K562 (cell line): Measurements from ENCODE around the gene ASB2. TPM values are rescaled to one million over a fixed set of nuclear protein-coding genes. Genes with fewer than 3 reads are reported as not detected.

Source experiments
- DLX4 ChIP-seq: fragments of 250-450 bp; sonication (Bioruptor Pico); IDR thresholded peaks from 2 replicates; pipeline ENCODE4 v1.6.1; 2021; ENCODE audit warnings: mild to moderate bottlenecking
- PREB ChIP-seq: sonication (generic); formaldehyde crosslinking; IDR thresholded peaks from 2 replicates; pipeline ENCODE4 v1.8.1; 2023; ENCODE audit warnings: mild to moderate bottlenecking, missing genetic modification reagents
- TCF7L2 ChIP-seq: fragments of 150-350 bp; IDR thresholded peaks from 2 replicates; pipeline ENCODE4 v1.6.1; 2016; ENCODE audit warnings: low read depth, mild to moderate bottlenecking, low read length, moderate library complexity
- ZNF407 ChIP-seq: fragments of 450-650 bp; IDR thresholded peaks from 2 replicates; pipeline ENCODE4 v1.6.1; 2016; ENCODE audit warnings: low read depth
- polyA plus RNA-seq, 8 experiments: library from polyadenylated mRNA; depleted of rRNA in 4 of 8; stranded (reverse) in 5 of 8; unstranded in 3 of 8; fragments of >200 nt; fragmentation: Nextera tagmentation in 2 of 8; fragmentation: Illumina TruSeq in 1 of 8; extraction: Ambion mirVana in 2 of 8; extraction: Trizol in 1 of 8; gene quantifications; 2 replicates each; pipeline versions ENCODE4 v1.2.1 to v1.2.3, GENCODE V29; 2011 to 2014; ENCODE audit warnings: inconsistent platforms in 1 of 8, missing spikeins in 1 of 8
- total RNA-seq, 7 experiments: library from RNA; depleted of rRNA in 6 of 7; stranded (reverse); fragments of >200 nt in 6 of 7; fragmentation: Illumina TruSeq in 2 of 7; extraction: Trizol in 2 of 7; gene quantifications; 2 replicates each; pipeline versions ENCODE4 v1.2.1 to v1.2.3, GENCODE V29; 2011 to 2021; ENCODE audit warnings: low replicate concordance in 1 of 7

ASB2 gene
- total and polyA plus RNA-seq, 9 of the 15 experiments (the other 6 are each of a cell fraction or from before 2014, with no cell fraction given) = not detected

- no peak for TF ChIP-seq ZNF407
- no peak for TF ChIP-seq PREB
- no peak for TF ChIP-seq TCF7L2
- TF ChIP-seq DLX4 (CRISPR knock-in tag) = no peak
Observed at GRCh38 chr14:93912782-93913181, 63.6 kb downstream of the ASB2 start (continued).
